ENCODE measurements around the gene PMF1. TPM values are rescaled to one million over a fixed set of nuclear protein-coding genes. Genes with fewer than 3 reads are reported as not detected.

Gene PMF1
- total and polyA plus RNA-seq, 2 of the 13 experiments (the other 11 are each of a cell fraction or from before 2014, with no cell fraction given): 72.5 to 89.0 TPM

- TF ChIP-seq, protein P1, sequence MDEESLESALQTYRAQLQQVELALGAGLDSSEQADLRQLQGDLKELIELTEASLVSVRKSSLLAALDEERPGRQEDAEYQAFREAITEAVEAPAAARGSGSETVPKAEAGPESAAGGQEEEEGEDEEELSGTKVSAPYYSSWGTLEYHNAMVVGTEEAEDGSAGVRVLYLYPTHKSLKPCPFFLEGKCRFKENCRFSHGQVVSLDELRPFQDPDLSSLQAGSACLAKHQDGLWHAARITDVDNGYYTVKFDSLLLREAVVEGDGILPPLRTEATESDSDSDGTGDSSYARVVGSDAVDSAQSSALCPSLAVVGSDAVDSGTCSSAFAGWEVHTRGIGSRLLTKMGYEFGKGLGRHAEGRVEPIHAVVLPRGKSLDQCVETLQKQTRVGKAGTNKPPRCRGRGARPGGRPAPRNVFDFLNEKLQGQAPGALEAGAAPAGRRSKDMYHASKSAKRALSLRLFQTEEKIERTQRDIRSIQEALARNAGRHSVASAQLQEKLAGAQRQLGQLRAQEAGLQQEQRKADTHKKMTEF (CRISPR knock-in tag; IDR thresholded peaks at IDR 0.05): no peak
- TF ChIP-seq ZBTB1 (CRISPR knock-in tag; IDR thresholded peaks at IDR 0.05; ENCODE audit: borderline replicate concordance): no peak
- TF ChIP-seq MXI1 (IDR thresholded peaks at IDR 0.05; ENCODE audit: borderline replicate concordance, low read depth, low read length): no peak
- no peak for TF ChIP-seq ZNF678 (CRISPR knock-in tag; IDR thresholded peaks at IDR 0.05)
- no peak for TF ChIP-seq HMGXB4 (CRISPR knock-in tag; IDR thresholded peaks at IDR 0.05; ENCODE audit: borderline replicate concordance in 1 of 2, low read depth in 1 of 2)
- TF ChIP-seq KAT7 (CRISPR knock-in tag; IDR thresholded peaks at IDR 0.05; ENCODE audit: borderline replicate concordance): no peak
- no peak for TF ChIP-seq JUND (CRISPR knock-in tag; IDR thresholded peaks at IDR 0.05)
- no peak for TF ChIP-seq ZNF75D (CRISPR knock-in tag; IDR thresholded peaks at IDR 0.05; ENCODE audit: borderline replicate concordance)
- TF ChIP-seq, protein P2, sequence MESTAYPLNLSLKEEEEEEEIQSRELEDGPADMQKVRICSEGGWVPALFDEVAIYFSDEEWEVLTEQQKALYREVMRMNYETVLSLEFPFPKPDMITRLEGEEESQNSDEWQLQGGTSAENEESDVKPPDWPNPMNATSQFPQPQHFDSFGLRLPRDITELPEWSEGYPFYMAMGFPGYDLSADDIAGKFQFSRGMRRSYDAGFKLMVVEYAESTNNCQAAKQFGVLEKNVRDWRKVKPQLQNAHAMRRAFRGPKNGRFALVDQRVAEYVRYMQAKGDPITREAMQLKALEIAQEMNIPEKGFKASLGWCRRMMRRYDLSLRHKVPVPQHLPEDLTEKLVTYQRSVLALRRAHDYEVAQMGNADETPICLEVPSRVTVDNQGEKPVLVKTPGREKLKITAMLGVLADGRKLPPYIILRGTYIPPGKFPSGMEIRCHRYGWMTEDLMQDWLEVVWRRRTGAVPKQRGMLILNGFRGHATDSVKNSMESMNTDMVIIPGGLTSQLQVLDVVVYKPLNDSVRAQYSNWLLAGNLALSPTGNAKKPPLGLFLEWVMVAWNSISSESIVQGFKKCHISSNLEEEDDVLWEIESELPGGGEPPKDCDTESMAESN (CRISPR knock-in tag; conservative IDR thresholded peaks at IDR 0.05): no peak
- no peak for TF ChIP-seq ZNF672 (CRISPR knock-in tag; IDR thresholded peaks at IDR 0.05)
- no peak for TF ChIP-seq FOXK1 (CRISPR knock-in tag; IDR thresholded peaks at IDR 0.05; ENCODE audit: borderline replicate concordance, low read depth)
- TF ChIP-seq NCOR1 (IDR thresholded peaks at IDR 0.05; ENCODE audit: borderline replicate concordance, low read length): no peak
- TF ChIP-seq, protein P3, sequence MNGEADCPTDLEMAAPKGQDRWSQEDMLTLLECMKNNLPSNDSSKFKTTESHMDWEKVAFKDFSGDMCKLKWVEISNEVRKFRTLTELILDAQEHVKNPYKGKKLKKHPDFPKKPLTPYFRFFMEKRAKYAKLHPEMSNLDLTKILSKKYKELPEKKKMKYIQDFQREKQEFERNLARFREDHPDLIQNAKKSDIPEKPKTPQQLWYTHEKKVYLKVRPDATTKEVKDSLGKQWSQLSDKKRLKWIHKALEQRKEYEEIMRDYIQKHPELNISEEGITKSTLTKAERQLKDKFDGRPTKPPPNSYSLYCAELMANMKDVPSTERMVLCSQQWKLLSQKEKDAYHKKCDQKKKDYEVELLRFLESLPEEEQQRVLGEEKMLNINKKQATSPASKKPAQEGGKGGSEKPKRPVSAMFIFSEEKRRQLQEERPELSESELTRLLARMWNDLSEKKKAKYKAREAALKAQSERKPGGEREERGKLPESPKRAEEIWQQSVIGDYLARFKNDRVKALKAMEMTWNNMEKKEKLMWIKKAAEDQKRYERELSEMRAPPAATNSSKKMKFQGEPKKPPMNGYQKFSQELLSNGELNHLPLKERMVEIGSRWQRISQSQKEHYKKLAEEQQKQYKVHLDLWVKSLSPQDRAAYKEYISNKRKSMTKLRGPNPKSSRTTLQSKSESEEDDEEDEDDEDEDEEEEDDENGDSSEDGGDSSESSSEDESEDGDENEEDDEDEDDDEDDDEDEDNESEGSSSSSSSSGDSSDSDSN (CRISPR knock-in tag; IDR thresholded peaks at IDR 0.05): peak; percentile 84
- no peak for TF ChIP-seq NCOA2 (CRISPR knock-in tag; IDR thresholded peaks at IDR 0.05)
- TF ChIP-seq ZNF3 (CRISPR knock-in tag; IDR thresholded peaks at IDR 0.05): no peak
- no peak for TF ChIP-seq ZNF605 (CRISPR knock-in tag; IDR thresholded peaks at IDR 0.05)
- TF ChIP-seq ZNF234 (CRISPR knock-in tag; conservative IDR thresholded peaks at IDR 0.05): no peak
- no peak for TF ChIP-seq FOXP1 (IDR thresholded peaks at IDR 0.05)
- no peak for TF ChIP-seq FOXP1 (CRISPR knock-in tag; IDR thresholded peaks at IDR 0.05)
- no peak for TF ChIP-seq ZBTB20 (CRISPR knock-in tag; IDR thresholded peaks at IDR 0.05; ENCODE audit: borderline replicate concordance, low read depth)
- TF ChIP-seq, protein P4, sequence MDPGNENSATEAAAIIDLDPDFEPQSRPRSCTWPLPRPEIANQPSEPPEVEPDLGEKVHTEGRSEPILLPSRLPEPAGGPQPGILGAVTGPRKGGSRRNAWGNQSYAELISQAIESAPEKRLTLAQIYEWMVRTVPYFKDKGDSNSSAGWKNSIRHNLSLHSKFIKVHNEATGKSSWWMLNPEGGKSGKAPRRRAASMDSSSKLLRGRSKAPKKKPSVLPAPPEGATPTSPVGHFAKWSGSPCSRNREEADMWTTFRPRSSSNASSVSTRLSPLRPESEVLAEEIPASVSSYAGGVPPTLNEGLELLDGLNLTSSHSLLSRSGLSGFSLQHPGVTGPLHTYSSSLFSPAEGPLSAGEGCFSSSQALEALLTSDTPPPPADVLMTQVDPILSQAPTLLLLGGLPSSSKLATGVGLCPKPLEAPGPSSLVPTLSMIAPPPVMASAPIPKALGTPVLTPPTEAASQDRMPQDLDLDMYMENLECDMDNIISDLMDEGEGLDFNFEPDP (CRISPR knock-in tag; conservative IDR thresholded peaks at IDR 0.05): no peak
Measured at GRCh38 chr1:156247460-156248322, 34.9 kb downstream of the PMF1 start, which contains the start of gene PAQR6 (continued).

Data from HepG2 (cell line).